Endothelial cell of umbilical vein (primary cell): ENCODE data around the gene SETBP1.

Experiments
- EZH2 ChIP-seq: IDR thresholded peaks from 2 replicates; pipeline ENCODE4 v1.6.1; 2012; ENCODE audit warnings: borderline replicate concordance, low read depth, mild to moderate bottlenecking, moderate library complexity, low read length, inconsistent platforms; ENCODE audit not compliant: severe bottlenecking
- TF ChIP-seq, protein P1 (sequence below), 2 donors: IDR thresholded peaks; 1 replicate in 1 of 2; 2 replicates in 1 of 2; pipeline ENCODE4 v1.5.1; 2011; ENCODE audit warnings: low read length in 2 of 2, mild to moderate bottlenecking in 2 of 2, moderate library complexity in 2 of 2, control low read depth in 1 of 2, inconsistent platforms in 1 of 2, low read depth in 1 of 2; ENCODE audit not compliant: insufficient read depth in 1 of 2; ENCODE audit errors: extremely low read depth in 1 of 2

DNA sequence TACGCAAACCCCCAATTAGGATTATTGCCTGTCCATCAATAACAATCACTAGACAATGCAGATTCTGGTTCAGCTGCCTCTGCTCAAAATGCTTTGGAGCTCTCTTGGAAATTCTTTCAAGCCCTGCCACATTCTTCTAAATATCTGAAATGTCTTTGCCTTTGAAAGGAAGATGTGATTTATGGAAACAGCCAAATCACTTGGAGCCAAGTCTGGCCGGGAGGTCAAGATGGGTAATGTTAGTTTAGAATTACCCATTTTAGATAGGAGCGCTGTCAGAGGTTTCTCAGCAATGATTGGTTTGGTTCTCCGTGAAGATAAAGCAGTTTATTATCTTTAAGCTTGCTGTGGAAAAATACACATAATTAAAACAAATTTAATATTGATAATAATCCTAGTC, 306.7 kb downstream of the SETBP1 start:
- TF ChIP-seq, protein P1, sequence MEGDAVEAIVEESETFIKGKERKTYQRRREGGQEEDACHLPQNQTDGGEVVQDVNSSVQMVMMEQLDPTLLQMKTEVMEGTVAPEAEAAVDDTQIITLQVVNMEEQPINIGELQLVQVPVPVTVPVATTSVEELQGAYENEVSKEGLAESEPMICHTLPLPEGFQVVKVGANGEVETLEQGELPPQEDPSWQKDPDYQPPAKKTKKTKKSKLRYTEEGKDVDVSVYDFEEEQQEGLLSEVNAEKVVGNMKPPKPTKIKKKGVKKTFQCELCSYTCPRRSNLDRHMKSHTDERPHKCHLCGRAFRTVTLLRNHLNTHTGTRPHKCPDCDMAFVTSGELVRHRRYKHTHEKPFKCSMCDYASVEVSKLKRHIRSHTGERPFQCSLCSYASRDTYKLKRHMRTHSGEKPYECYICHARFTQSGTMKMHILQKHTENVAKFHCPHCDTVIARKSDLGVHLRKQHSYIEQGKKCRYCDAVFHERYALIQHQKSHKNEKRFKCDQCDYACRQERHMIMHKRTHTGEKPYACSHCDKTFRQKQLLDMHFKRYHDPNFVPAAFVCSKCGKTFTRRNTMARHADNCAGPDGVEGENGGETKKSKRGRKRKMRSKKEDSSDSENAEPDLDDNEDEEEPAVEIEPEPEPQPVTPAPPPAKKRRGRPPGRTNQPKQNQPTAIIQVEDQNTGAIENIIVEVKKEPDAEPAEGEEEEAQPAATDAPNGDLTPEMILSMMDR (IDR thresholded peaks at IDR 0.05; ENCODE audit: extremely low read depth in 1 of 2, insufficient read depth in 1 of 2, low read depth in 1 of 2, low read length in 2 of 2): no peak
- TF ChIP-seq EZH2: no peak
